ENCODE results near the gene CCNB2.
"Not testable (repeated sequence)": the region's sequence is repeated elsewhere in the genome, so short reads cannot be mapped to it uniquely, and the experiment has no call there.

The CCNB2 gene

DNA sequence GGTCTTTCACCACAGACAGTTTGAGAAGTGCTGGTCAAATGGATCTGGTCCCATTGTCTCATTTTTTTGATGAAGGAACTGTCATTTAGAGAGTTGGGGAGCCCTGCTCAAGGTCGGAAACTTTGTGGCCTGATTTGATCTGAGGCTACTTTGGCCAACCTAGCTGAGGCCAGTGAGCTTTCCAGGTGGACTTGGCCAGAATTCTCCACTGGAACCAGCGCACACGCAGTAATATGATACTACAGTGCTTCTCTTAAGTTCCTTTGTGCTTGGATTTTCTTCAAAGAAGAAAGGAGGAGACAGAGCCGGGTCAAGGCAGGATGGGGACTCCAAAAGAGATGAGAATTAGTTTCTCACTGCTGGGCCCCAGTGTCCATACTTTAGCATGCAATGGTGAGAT is 50.5 kb downstream of the CCNB2 start:
- Histone ChIP-seq H3K36me3 (ENCODE audit: insufficient read depth, low read length) (peaks cover 59% of the 10 kb centered on the region), H3K4me2 (ENCODE audit: low read length) (no peak overlapping the region), H3K4me1 (ENCODE audit: control insufficient read depth, insufficient read depth, low read length) (no peaks in the 10 kb centered on the region), H3K27me3 (ENCODE audit: control insufficient read depth, insufficient read depth, low read length) (no peaks in the 10 kb centered on the region), H3K4me3 (ENCODE audit: low read length) (no peak overlapping the region), H3K9me3 (replicated peaks; ENCODE audit: low read length) (no peaks in the 10 kb centered on the region), H3K9ac (ENCODE audit: low read depth, low read length) (no peak overlapping the region)

DNA sequence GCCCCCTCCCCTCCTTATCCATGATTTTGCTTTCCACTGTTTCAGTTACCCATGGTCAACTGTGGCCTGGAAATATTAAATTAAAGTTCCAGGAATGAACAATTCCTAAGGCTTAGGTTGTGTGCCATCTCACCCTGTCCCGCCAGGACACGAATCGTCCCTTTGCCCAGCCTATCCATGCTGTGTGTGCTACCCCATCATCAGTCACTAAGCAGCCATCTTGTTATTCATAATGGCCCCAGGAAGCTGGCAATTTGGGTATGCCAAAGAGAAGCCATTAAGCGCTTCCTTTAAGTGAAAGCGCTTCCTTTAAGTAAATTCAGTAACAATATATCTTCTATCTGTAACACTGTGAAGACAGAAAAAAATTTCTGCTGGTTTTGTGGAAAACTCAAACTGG is 52.5 kb downstream of the CCNB2 start:
- Histone ChIP-seq H3K27me3 (ENCODE audit: control insufficient read depth, insufficient read depth, low read length) (no peaks in the 10 kb centered on the region), H3K9ac (ENCODE audit: low read depth, low read length) (no peak overlapping the region), H3K36me3 (ENCODE audit: insufficient read depth, low read length) (peaks cover 57% of the 10 kb centered on the region), H3K4me1 (ENCODE audit: control insufficient read depth, insufficient read depth, low read length) (no peaks in the 10 kb centered on the region), H3K9me3 (replicated peaks; ENCODE audit: low read length) (no peaks in the 10 kb centered on the region), H3K4me3 (ENCODE audit: low read length) (no peak overlapping the region), H3K4me2 (ENCODE audit: low read length) (no peak overlapping the region)

DNA sequence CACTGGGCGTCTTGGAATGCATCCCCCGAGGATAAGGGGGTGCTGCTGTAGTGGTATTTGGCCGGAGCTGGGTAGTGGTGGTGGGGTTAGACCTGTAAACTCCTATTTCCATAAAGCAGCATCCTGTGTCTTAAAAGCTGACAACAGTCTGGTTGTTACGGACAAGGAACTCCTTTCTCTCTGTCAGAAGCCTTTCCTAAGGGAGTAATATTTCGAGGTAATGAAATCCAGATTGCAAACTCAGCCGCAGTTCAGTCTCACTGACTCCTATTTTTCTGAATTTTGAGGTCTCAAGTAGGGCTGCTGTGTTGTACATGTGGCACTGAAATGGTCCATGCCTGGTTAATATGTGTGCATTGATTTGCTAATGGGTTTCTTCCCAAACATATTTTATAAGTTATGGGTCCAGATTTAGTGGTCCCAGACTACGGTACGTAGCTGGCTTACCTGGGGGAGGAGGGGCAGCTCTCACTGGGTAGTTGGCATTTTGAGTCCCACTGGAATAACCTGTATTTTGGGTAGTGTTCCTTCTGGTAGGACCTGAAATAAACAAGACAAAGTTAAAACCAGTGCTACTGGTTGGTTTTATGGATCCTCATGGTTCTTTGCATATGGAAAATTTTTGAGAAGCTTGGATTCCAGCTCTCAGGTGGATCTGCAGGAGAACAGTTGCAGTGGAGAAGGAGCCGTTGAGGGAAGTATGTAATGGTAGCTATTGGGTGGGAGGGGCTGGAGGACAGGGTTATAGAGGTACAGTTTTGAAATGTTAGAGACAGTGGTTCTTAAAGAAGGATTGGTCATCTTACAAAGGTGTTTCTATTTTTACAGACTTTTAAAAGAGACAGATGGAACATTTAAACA is 53.1 kb downstream of the CCNB2 start:
- H3K27me3 ChIP-seq (ENCODE audit: control insufficient read depth, insufficient read depth, low read length): no peaks in the 10 kb centered on the region
- H3K4me1 ChIP-seq (ENCODE audit: control insufficient read depth, insufficient read depth, low read length): no peaks in the 10 kb centered on the region
- H3K4me2 ChIP-seq (ENCODE audit: low read length): no peak overlapping the region
- no peaks in the 10 kb centered on the region for H3K9me3 ChIP-seq (replicated peaks; ENCODE audit: low read length)
- no peak overlapping the region for H3K4me3 ChIP-seq (ENCODE audit: low read length)
- H3K9ac ChIP-seq (ENCODE audit: low read depth, low read length): no peak overlapping the region
- peaks cover 55% of the 10 kb centered on the region for H3K36me3 ChIP-seq (ENCODE audit: insufficient read depth, low read length)

DNA sequence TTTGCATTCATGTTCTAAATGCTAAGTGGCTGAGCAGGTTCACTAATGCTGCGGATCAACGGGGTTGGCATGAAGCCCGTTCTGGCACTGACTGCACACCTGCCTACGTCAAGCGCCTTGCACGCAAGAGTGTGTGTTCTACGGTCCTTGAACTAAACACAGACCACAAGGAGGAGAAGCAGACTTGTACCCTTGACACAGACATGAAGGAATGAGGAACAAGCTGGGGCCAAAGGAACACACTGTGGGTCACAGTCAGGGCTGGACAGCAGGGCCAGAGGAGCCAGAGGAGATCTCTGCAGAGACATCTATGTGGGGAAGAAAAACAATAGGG is 53.7 kb downstream of the CCNB2 start:
- Histone ChIP-seq H3K9ac (ENCODE audit: low read depth, low read length) (no peak overlapping the region), H3K36me3 (ENCODE audit: insufficient read depth, low read length) (peaks cover 54% of the 10 kb centered on the region)

DNA sequence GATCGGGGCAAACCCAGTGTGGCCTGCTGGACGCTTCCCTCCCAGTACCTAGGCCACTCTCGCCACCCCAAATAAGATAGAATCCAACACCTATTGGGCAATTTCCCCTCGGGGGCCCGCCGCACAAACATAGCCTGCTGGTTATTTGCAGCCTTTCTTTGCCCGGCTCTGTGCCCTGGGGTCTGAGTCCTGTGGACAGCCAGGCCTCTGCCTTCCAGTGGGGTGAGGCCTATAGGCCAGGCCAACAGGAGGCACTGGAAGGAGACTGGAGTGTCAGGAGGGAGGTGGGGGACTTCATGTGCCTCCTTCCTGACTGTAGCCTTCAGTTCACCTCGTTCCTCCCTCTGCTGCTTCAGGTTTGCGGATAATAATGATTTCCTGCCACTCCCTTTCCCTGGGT is 54.3 kb downstream of the CCNB2 start:
- Histone ChIP-seq H3K9ac (ENCODE audit: low read depth, low read length) (no peak overlapping the region), H3K36me3 (ENCODE audit: insufficient read depth, low read length) (peaks cover 57% of the 10 kb centered on the region), H3K4me3 (ENCODE audit: low read length) (no peak overlapping the region), H3K9me3 (replicated peaks; ENCODE audit: low read length) (no peaks in the 10 kb centered on the region), H3K4me2 (ENCODE audit: low read length) (no peak overlapping the region), H3K4me1 (ENCODE audit: control insufficient read depth, insufficient read depth, low read length) (no peaks in the 10 kb centered on the region), H3K27me3 (ENCODE audit: control insufficient read depth, insufficient read depth, low read length) (no peaks in the 10 kb centered on the region)

More for the DNA sequence above, 53.7 kb downstream of the CCNB2 start:
- no peaks in the 10 kb centered on the region for H3K4me1 ChIP-seq (ENCODE audit: control insufficient read depth, insufficient read depth, low read length)
- H3K4me3 ChIP-seq (ENCODE audit: low read length): no peak overlapping the region
- H3K4me2 ChIP-seq (ENCODE audit: low read length): no peak overlapping the region
- H3K9me3 ChIP-seq (replicated peaks; ENCODE audit: low read length): no peaks in the 10 kb centered on the region
- no peaks in the 10 kb centered on the region for H3K27me3 ChIP-seq (ENCODE audit: control insufficient read depth, insufficient read depth, low read length)

DNA sequence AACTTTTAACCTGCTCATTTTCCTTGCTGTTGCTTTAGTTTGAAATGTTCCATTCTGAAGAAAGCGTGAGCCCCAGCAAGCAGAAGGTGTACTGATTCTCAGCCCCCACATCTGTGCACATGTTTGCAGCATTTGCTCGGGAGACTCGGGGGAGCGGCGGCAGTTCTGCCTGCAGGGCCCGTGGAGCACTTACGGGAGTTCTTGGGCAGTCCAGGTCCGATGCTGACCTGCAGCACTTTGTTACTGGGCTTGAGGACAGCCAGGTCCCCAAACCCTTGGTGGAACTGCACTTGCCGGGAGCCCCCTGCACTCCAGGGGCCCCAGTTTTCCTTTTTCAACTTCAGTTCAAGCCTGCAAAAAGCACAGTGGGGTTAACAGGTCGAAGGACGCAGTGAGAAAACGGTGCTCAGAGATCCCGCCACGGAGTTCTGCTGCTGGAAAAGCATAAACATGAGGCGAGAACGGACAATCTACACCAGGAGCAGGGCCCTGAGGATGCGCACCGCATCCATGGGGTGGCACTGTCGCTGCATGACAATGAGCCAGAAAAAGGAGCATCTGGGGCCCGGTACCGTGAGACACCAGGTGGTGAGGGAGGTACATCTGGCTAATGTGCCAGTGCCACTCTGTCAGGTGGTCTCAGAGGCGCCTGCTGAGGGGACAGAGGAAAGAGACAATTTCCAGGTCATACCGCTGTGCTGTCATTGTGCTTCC is 56.1 kb downstream of the CCNB2 start:
- no peaks in the 10 kb centered on the region for H3K9me3 ChIP-seq (replicated peaks; ENCODE audit: low read length)
- no peak overlapping the region for H3K4me2 ChIP-seq (ENCODE audit: low read length)
- no peak overlapping the region for H3K4me3 ChIP-seq (ENCODE audit: low read length)
- peaks cover 64% of the 10 kb centered on the region for H3K36me3 ChIP-seq (ENCODE audit: insufficient read depth, low read length)
- peaks cover 8% of the 10 kb centered on the region for H3K4me1 ChIP-seq (ENCODE audit: control insufficient read depth, insufficient read depth, low read length)
- no peak overlapping the region for H3K9ac ChIP-seq (ENCODE audit: low read depth, low read length)
- no peaks in the 10 kb centered on the region for H3K27me3 ChIP-seq (ENCODE audit: control insufficient read depth, insufficient read depth, low read length)

DNA sequence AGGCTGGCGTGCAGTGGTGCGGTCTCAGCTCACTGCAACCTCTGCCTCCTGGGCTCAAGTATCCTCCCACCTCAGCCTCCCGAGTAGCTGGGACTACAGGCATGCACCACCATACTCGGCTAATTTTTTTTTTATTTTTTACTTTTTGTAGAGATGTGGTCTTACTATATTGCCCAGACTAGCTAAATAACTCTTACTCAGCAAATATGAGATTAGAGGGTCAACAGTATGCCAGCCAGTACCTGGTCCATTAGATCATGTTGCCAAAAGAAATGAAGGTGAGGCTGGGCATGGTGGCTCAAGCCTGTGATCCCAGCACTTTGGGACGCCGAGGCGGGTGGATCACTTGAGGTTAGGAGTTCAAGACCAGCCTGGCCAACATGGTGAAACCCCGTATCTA is 57.1 kb downstream of the CCNB2 start:
- H3K9ac ChIP-seq (ENCODE audit: low read depth, low read length); H3K9me3 ChIP-seq (replicated peaks; ENCODE audit: low read length); H3K4me3 ChIP-seq (ENCODE audit: low read length); H3K27me3 ChIP-seq (ENCODE audit: control insufficient read depth, insufficient read depth, low read length); H3K4me2 ChIP-seq (ENCODE audit: low read length): not testable (repeated sequence)
- H3K4me1 ChIP-seq (ENCODE audit: control insufficient read depth, insufficient read depth, low read length): peaks cover 10% of the 10 kb centered on the region
- peaks cover 69% of the 10 kb centered on the region for H3K36me3 ChIP-seq (ENCODE audit: insufficient read depth, low read length)

DNA sequence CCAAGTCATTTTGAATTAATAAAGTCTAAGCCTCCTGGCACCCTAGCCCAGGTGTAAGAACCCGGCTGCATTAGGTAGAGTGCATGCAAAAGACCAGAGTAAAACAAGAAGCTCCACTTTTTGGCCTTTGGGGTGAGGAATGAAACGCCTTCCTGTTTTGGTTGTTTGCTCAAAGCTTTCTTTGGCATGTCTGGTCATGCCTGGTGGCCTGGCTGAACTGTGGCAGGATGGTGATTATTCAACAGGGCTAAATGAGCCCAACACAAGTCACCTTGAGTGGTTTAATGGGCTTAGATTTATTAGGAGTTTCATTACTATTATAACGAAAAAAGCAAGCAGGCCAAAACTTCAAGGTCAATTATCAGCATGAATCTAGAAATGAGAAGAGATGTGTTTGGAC is 60.8 kb downstream of the CCNB2 start:
- no peak overlapping the region for H3K9ac ChIP-seq (ENCODE audit: low read depth, low read length)
- no peaks in the 10 kb centered on the region for H3K9me3 ChIP-seq (replicated peaks; ENCODE audit: low read length)
- no peak overlapping the region for H3K4me2 ChIP-seq (ENCODE audit: low read length)
- no peak overlapping the region for H3K4me3 ChIP-seq (ENCODE audit: low read length)
- H3K27me3 ChIP-seq (ENCODE audit: control insufficient read depth, insufficient read depth, low read length): no peaks in the 10 kb centered on the region
- H3K36me3 ChIP-seq (ENCODE audit: insufficient read depth, low read length): peaks cover 50% of the 10 kb centered on the region
- peaks cover 36% of the 10 kb centered on the region for H3K4me1 ChIP-seq (ENCODE audit: control insufficient read depth, insufficient read depth, low read length)

DNA sequence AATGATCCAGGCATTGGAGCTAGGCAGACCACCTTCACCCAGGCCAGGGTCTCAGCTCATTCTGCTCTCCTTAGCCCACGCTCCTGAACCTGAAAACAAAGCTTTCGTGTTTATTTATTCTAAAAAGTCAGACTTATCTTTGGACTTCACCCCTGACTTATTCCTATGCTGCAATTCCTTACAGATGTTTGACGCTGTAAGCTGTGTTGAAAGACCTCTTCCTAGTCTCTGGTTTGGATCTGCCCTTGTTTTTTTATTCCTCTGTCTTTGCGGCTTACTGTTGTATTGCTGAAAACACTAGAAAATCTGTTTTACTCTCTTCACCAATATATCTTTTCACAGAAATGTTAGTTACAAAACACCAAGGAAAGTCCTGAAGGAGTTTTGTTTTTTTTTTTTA is 61.2 kb downstream of the CCNB2 start:
- Histone ChIP-seq H3K4me3 (ENCODE audit: low read length) (no peak overlapping the region), H3K9ac (ENCODE audit: low read depth, low read length) (no peak overlapping the region), H3K27me3 (ENCODE audit: control insufficient read depth, insufficient read depth, low read length) (no peaks in the 10 kb centered on the region), H3K4me1 (ENCODE audit: control insufficient read depth, insufficient read depth, low read length) (peaks cover 39% of the 10 kb centered on the region), H3K9me3 (replicated peaks; ENCODE audit: low read length) (no peaks in the 10 kb centered on the region), H3K36me3 (ENCODE audit: insufficient read depth, low read length) (peaks cover 48% of the 10 kb centered on the region), H3K4me2 (ENCODE audit: low read length) (no peak overlapping the region)

DNA sequence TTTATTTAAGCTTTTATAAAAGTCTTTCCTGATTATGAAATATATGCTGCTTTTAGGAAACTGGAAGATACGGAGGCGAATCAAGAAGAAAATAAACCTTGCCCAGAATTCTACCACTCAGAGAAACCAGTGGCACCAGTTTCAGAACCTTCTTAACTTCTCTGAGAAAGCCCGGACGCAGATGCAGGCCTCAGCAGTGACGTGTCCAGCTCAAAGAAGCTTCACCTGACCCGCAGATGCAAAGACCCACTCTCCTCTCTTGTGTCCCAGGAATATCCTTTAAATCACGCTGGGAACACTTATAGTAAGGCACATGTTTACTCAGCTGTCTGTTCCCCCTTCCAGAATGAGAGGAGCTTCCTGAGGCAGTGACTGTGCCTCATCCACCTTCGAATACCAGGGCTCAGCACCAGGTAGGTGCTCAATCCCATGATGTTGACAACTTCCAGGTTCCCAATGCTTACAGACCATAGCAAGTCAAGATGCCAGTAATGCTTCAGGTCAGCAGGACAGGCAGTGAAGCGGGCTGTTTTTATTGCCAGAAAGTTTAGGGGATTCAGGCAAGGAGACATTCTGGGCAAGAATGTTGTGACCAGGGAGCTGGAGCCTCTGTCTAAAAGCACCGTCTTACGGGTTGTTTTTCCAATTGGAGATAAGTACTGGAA is 61.8 kb downstream of the CCNB2 start:
- Histone ChIP-seq H3K4me3 (ENCODE audit: low read length) (no peak overlapping the region), H3K4me1 (ENCODE audit: control insufficient read depth, insufficient read depth, low read length) (peaks cover 39% of the 10 kb centered on the region), H3K9ac (ENCODE audit: low read depth, low read length) (no peak overlapping the region), H3K4me2 (ENCODE audit: low read length) (no peak overlapping the region), H3K9me3 (replicated peaks; ENCODE audit: low read length) (no peaks in the 10 kb centered on the region), H3K36me3 (ENCODE audit: insufficient read depth, low read length) (peaks cover 46% of the 10 kb centered on the region), H3K27me3 (ENCODE audit: control insufficient read depth, insufficient read depth, low read length) (no peaks in the 10 kb centered on the region)

DNA sequence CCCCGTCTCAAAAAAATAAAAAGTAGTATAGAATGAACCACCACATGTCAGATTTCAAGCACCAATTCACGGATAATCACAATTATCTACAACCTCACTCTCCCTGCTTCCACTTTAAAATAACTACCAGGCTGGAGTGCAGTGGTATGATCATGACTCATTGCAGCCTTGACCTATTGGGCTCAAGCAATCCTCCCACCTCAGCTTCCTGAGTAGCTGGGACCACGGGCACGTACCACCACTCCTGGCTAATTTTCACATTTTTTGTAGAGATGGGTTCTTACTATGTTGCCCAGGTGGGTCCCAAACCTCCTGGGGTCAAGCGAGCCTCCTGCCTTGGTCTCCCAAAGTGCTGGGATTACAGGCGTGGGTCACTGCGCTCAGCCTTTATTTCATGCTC is 63.6 kb downstream of the CCNB2 start:
- H3K27me3 ChIP-seq (ENCODE audit: control insufficient read depth, insufficient read depth, low read length): no peaks in the 10 kb centered on the region
- H3K9me3 ChIP-seq (replicated peaks; ENCODE audit: low read length): no peaks in the 10 kb centered on the region
- no peak overlapping the region for H3K4me3 ChIP-seq (ENCODE audit: low read length)
- peaks cover 50% of the 10 kb centered on the region for H3K36me3 ChIP-seq (ENCODE audit: insufficient read depth, low read length)
- peaks cover 39% of the 10 kb centered on the region for H3K4me1 ChIP-seq (ENCODE audit: control insufficient read depth, insufficient read depth, low read length)
- no peak overlapping the region for H3K9ac ChIP-seq (ENCODE audit: low read depth, low read length)
- H3K4me2 ChIP-seq (ENCODE audit: low read length): no peak overlapping the region

All from skeletal muscle satellite cell (primary cell).